Stimulated activated CD4-positive, alpha-beta T cell treated with anti-CD3 and anti-CD28 coated beads, Interleukin-12 subunit alpha, Interleukin-12 subunit beta, amount 100 ng/mL, for 24 hours (primary cell): ENCODE measurements around the gene PON3.
A peak's percentile ranks its signal among the peaks of the same experiment; 100 is the strongest.

Experiments used
- DNase-seq, 2 experiments: peaks; one replicate each; pipeline ENCODE4 v3.0.0-alpha.2; 2020; ENCODE audit warnings: low read depth in 2 of 2

PON3 gene

GRCh38 chr7:95396136-95397032 is at the start of gene PON3:
Gene PON3 (minus strand): TSS chr7:95396375. CDS start chr7:95396350, 25 bp downstream.
- peak in 1 of 2 experiments; percentile 8 for DNase-seq

DNA sequence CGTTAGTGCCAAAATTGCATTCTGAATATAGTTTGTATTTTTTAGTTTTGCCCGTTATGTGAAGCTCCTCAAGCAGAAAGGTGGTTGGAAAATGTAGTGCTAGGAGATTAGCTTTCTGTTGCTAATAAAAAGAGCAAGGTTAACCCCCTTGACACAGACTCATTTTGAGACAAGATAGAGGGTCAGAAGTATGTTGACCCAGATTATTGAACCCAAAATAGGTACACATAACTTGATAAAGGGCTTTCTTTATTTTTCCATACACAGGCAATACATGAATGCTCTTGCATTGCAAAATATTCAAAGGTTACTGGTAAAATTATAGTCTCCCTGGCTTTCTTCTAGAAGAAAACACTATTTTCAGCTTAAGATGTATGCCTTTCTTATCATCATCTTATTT is 48.6 kb upstream of the PON3 start:
- DNase-seq, result no peak

DNA sequence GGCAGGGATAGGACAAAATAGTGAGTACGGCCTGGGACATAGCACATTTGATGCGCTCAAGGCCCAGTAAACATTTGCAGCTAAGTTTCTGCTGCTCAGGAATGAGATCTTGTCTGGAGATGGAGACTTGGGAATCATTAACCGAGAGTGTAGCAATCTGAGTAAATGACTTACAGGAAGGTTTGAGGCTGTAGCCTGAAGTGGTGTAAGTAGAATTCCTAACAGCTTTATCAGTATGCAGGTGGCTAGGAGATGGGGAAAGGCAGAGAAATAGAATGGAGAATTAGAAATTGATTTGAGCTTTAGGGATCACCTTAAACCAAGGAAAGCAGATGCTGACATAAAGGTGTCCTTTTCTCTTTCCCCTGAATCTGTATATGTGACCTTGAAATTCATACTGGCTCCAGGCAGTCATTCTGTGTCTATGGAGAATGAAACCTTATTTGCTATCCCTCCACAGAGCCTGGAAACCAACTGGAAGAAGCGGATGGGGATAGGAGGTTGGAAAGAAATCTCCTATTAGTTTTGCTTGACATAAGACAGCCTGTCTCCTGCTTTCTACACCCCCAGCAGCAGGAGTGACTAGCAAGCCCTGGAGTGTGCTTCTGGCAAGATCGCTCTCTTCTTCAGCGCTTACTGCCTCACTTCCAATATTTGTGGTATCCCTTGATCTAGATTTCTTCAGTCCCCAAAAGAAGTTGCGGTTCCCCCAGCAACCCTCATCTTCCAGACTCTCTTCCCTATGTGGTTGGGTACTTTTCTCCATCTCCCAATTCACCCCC is 45.1 kb upstream of the PON3 start:
- no peak for DNase-seq

GRCh38 chr7:95440394-95441038 is 44.3 kb upstream of the PON3 start:
- no peak for DNase-seq

- DNase-seq, result no peak
Measured at GRCh38 chr7:95436407-95436806, 40.2 kb upstream of the PON3 start.

- no peak for DNase-seq
Measured at GRCh38 chr7:95435422-95435780, 39.2 kb upstream of the PON3 start.

- DNase-seq, result peak in 1 of 2 experiments; percentile 31
Measured at GRCh38 chr7:95434557-95435421, 38.6 kb upstream of the PON3 start, which contains the start of gene PON2. Gene PON2 (minus strand): TSS chr7:95435028. CDS start chr7:95434951, 77 bp downstream.

- no peak for DNase-seq
Measured at GRCh38 chr7:95433952-95434556, 37.9 kb upstream of the PON3 start.

DNA sequence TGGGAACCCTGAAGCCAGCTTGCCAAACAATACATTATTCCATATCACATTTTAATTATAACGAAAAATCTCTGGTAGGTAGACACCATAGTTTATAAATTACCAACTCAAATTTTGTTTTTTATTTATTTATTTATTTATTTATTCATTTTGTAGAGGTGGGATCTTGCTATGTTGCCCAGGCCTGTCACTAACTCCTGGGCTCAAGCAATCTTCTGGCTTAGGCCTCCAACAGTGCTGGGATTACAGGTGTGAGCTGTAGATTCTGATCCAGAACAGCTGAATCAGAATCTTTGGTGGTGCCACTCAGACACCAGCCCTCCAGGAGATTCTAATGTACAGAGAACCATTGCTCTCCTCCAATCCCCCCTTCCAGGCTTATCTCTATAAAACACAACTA is 37.0 kb upstream of the PON3 start:
- DNase-seq, result no peak

DNA sequence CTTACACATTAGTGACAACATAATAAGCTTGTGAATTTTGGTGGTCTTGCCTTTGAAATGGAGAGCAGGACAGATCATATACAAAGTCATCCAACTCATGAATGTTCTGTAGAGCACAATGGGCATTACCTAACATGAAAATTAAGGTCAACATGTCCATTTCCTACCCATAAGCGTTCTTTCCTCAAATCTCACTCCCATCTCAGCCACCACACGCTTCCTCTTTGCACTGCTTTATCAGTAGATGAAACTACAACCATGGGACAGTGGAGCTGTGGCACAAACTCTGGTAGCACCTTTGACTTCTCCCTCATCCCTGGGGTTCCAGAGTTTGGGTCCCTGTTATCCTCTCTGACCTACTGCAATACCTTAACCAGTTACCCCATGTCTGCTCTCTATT is 36.4 kb upstream of the PON3 start:
- no peak for DNase-seq

DNA sequence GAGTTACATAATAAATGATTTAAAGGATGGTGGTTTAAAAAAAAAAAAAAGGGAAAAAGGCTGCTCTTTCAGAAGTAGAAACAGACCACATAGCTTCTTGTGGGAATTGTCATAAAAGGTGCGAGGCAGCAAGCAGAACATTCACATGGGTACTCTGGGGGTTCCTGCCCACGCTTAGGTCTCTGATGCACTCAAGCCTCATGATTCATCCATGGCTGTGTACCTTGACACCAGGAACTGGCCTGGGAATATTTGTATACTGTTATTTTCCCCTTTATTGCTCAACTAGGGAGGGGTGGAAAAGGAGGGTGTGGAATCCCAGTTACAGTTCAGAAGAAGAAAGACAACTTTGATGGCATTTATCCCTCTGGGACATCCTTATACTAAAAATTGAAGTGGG is 34.7 kb upstream of the PON3 start:
- DNase-seq, result no peak

DNA sequence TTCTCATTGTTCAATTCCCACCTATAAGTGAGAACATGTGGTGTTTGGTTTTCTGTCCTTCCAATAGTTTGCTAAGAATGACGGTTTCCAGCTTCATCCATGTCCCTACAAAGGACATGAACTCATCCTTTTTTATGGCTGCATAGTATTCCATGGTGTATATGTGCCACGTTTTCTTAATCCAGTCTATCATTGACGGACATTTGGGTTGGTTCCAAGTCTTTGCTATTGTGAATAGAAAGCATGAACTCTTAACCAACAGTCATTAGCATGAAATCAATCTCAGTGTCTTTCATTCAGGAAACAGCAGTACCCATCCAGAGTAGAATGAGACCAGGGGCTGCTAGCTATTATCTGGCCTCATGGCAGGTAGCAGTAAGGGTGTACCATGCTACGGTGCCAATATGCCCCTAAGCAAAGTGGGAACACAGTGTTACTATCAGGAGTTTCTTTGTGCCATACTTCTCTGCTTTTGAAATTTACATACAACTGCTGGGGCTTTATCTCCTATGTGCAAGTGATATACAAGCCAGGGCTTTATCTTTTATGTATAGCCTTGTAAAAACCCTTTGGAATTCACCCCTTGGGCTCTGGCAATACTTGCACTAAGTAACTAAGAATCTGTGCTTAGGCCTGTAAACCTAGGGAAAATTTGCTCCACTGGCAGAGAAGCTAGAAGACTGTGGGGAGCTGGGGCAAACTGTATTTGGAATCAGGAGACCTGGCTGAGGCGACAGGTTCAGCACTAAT is 33.2 kb upstream of the PON3 start:
- DNase-seq, result no peak

DNA sequence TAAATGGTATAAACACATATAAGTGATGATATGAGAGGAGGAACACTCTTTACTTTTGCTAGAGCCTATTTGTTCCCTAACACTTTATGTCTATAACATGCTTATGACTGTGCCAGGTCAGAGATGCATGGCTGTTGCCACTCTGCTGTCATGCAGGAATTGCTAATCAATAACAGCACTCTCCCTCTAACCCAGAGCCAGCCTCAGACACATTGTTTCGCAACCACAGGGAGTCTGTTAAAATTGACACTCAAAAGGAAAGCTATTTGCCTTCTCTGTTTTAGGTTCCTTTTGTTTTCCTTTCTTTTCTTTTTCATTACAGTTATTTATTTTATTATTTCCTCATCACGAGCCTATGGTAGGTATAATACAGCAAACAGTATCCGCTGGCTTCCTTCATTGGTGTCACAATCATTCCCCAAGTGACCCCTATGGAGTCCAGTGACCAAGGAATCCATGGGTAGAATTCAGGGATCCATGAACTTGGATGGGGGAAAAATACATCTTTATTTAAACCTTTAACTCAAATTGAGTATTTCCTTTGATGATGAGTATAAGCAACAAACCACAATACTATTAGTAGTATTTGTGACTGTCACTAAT is 31.8 kb upstream of the PON3 start:
- no peak for DNase-seq

- DNase-seq, result no peak
Measured at GRCh38 chr7:95427166-95427565, 31.0 kb upstream of the PON3 start.

DNA sequence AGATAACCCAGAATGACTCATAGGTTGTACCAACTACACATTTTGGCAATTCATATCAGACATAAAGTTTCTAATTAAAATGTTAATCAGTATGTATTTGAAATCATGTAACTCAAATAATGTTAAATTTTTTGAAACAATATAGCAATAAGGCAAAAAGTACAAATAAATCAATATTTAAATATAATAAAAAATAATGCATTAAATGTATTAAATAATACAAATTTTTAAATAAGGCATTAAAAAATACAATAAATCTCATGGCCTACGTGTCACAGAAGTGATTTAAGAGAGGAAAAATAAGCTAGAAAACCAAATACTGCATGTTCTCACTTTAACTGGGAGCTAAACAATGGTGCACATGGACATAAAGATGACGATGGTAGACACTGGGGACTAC is 29.5 kb upstream of the PON3 start:
- DNase-seq, result no peak

GRCh38 chr7:95424716-95425115 is 28.5 kb upstream of the PON3 start:
- no peak for DNase-seq

GRCh38 chr7:95421847-95422444 is 25.8 kb upstream of the PON3 start:
- no peak for DNase-seq

GRCh38 chr7:95421000-95421846 is 25.0 kb upstream of the PON3 start:
- DNase-seq, result no peak
